ENCODE results near the gene STK32C.
"Not testable (repeated sequence)": the region's sequence is repeated elsewhere in the genome, so short reads cannot be mapped to it uniquely, and the experiment has no call there.

STK32C gene

DNA sequence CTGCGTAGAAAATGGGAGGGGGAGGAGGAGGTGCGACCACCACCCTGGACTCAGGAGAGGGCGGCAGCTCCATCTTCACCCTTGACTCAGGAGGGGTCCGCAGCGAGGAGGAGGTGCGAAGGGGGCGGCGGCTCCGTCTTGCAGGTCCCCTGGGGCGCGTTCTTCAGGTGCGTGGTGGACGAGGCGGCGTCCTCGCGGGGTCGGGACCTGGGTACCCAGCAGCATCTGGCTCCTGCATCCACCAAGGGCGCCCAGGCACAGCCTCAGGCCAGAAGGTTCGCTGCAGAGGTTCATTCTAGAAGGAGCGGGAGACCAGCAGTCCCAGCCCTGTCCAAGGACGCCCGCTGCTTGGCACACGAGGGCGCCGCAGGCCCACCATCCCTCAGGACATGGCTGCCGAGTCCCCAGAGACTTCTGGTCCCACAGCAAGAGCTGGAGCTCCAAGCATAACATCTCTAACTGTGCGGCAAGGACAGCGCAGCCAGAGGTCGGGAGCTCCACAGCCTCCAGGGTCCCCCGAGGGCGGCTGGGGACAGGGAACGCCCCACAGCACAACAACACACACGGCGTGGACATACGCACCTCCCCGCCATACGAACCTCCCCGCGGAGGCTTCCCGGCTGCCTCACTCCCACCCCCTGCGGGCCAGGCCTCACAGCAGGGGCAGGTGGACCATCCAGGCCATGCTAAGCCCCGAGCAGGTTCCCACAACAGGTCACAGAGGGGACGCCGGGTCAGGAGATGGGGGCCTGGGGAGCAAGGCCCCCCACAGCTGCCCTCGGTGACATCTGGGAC is 137.8 kb downstream of the STK32C start:
- DNase-seq (ENCODE audit: low read depth, low spot score) = no peak

DNA sequence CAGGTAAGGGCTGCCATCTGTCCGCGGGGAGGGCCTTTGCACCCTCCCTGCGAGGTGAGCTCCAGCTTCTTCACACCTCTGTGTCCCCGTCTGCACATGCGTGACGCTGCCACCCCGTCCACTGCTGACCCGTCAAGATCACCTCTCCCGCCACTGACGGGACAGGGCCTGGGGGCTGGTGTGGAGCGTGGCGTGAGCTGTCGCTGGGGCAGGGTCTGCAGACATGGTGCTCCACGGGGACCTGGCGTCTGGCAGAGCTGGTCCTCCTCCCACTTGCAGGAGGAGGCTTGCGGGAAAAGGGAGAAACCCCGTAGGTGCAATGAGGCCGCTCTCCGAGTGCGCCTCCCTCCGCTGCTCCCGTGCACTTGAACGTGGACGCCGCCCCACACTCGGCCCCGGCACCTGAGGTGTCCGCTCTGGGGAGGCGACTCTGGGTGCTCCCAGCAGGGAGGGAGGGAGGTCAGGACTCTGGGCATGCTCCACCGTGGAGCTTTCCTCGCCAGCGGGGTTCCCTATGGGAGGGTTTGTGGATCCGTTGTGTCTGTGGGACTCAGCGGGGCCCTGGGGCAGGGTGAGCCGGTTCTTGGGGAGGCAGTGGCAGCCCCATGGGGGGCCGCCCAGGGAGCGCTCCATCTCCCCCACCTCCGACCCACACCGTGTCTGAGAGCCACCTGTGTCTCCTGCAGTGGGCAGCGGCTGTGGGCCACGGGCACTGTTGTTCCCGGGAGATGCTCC is 138.6 kb downstream of the STK32C start:
- no peak for DNase-seq (ENCODE audit: low read depth, low spot score)

DNA sequence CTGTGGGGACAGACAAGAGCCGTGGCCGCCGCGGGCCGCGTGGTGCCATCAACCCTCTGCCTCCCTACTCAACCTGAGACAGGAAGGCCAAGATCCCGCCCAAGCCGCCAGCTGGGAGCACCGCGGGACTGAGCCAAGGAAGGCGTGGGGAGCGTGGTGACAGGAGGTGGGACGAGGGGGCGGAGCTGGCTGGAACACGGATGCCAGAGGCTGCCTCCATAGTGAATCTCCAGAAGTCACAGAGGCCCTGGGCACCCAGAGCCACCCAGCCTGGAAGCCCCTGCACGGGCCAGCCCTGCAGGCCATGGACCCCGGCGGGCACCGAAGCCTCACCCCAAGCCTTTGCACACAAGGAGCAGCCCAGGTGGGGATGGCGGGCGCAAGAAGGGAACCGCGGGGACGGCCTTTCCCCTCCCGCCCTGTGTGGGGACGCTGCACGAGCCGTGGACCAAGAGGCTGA is 139.1 kb downstream of the STK32C start:
- DNase-seq (ENCODE audit: low read depth, low spot score) = no peak

DNA sequence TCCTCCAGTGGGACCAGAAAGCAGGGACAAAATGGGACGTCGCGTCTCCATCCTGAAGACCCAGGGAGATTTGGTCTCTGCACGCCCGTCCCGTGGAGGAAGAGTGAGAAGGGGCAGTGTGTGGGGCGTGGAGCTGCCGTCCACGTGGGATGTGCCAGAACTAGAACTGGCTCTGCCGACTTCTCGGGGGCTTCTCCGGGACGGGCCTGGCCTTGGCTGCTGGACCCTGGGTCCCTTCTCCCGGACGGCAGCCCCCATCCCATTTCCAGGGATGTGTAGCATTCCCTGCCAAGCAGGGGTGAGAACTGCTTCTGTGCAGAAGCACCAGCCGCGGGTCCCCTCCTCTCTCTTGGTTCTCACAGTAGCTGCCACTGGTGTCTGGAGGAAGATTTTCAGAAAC is 139.8 kb downstream of the STK32C start:
- no peak for DNase-seq (ENCODE audit: low read depth, low spot score)

DNA sequence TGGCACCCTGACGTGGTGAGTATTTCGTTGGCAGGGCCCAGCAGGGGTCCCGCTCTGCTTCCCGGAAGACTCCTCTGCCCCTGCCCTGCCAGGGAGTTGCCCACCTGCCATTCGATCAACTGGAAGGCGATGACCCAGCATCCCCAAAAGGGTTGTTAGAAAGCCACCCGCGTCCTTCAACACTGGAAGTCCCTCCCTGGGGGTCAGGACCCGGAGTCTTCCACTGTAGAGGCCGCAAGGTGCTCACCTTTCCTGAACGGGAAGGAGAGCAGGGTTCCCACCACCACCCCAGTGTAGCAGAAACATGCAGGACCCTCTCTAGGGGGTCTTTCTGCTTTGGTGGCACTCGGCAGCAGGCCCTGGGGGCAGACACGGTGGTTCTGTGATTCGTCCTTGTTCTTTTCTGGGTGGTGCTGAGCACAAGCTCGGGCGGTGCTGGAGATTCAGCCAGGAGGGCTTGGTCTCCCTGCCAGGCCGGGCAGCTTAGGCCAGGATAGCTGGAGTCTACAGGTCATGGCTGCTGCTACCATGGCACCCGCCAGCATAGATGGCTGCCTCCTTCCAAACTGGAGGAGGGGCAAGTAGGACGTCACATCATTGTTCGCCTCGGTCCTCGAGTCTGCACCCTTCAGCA is 140.6 kb downstream of the STK32C start:
- DNase-seq (ENCODE audit: low read depth, low spot score) = no peak

DNA sequence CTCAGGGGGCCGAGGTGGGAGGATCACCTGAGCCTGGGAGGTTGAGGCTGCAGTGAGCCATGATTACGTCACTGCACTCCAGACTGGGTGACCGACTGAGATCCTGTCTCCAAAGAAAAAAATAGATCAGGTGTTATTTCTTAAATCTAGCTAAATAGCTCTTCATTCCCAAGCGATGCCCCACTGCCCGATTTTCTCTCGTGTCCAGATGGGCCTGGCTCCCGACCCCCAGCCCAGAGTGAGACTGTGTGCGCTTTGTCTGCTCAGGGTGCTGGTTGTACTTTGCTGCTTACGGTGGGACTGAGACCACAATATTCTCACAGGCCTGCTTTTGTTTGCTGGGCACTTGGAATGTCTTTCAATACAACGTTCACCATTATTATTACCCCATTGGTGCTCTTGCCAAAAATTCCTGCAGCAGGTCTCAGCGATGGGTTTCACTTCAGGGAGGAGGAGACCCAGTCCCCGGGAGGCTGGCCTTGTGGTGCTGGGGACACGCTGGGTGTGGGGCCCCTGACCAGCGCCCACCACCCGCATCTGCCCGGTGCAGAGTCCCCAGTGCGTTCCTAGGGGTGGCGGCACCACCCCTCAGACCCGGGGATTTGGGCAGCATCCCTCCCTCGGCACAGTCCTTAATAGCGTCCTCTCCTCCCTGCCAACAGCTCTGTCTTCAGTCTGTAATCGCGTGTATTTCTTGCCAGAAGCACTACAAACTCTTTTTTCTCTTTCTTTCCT is 141.4 kb downstream of the STK32C start:
- no peak for DNase-seq (ENCODE audit: low read depth, low spot score)

DNA sequence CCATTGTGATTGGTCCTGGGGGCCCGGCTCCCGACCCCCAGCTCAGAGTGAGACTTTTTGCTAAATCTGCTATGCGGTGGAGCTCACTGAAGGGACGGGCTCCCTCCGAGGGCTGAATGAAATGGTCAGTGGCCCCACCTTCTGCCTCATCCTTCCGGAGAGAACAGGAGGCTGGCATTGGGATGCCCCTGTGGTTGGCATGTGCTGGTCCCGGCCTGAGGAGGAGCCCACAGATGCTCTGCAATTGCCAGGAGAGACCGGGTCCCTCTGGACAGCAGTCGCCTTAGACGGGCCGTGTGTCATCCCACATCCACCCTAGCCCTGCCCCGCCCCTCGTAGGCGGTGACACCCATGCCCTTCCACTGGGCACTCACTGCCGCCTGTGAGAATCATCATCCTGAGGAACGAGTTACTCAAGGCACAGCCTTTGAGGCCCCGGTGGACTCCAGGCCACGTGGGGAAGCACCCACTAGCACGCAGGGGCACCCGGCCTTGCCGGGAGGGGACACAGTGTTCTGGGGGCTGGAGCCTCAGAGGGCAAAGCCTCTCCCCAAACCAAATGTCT is 142.3 kb downstream of the STK32C start:
- DNase-seq (ENCODE audit: low read depth, low spot score) = no peak

DNA sequence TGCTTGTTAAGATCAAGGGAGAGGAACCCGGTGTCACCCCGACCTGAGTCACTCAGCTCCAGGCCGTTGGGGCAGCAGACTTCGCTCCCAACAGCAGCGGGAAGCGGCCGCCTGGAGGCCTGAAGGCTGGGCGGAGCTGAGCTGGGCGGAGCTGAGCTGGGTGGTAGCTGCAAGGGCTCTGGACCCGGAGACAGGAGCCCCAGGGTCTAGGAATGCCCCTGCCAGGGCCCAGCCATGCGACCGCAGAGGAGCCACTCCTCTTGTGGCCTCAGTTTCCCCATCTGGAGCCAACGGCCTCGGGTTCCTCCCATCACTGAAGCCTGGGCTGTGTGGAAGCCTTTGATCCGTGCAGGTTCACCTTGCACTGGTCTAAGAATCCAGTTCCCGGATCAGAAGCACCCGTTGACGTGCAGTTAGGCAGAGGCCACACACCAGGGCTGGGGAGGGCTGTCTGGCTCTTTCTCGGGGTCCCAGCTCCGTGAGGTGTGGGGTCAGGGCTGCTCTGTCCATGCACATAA is 142.9 kb downstream of the STK32C start:
- no peak for DNase-seq (ENCODE audit: low read depth, low spot score)

DNA sequence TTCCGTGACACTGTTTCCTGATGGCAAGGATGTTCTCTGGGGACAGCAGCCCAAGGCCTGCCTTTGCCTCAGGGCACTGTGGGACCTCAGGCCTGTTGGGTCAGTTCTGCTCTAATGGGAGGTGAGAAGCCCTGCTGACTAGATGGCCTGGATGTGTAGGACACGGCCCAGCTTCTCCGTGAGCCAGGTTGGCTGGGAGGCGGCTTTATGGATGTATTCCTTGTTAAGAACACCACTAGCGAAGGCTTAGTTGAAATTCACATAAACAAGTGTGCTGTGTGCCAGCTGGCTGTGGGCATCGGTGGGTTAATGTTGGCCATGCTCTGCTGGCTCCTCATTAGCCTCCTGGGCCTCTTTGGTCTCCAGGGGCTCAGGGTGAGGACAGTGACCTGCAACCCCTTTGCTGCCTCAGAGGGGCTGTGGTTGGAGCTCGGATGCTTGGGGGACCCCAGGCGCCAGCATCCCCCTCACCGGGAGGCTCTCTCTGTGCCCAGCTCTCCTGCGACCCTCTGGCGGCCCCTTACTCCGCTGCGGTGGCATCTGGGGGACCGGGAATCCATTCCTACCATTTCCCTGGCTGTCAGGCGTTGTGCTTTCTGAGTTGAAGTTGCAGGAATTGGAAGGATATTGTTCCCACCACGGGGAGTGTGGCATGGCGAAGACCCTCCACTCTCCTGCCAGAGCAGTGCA is 143.8 kb downstream of the STK32C start:
- no peak for DNase-seq (ENCODE audit: low read depth, low spot score)

DNA sequence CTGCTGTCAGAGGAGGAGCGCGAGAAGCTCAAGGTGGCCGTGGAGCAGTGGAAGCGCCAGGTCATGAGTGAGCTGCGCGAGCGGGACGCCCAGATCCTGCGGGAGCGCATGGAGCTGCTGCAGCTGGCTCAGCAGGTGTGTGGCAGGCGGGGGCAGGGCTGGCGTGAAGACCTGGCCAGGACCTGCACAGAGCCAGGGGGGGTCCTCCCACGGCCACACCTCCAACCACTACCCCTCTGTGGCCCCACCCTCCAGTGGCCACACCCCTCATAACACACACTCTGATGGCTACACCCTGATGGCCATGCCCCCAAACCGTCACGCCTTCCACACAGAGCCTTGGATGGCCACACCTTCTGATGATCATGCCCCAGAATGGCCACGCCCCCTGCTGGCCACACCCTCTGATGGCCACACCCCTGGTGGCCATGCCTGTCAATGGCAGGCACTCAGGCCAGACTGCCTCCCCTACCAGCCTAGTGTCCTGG is 144.4 kb downstream of the STK32C start:
- peak; percentile 59 for DNase-seq (ENCODE audit: low read depth, low spot score)

DNA sequence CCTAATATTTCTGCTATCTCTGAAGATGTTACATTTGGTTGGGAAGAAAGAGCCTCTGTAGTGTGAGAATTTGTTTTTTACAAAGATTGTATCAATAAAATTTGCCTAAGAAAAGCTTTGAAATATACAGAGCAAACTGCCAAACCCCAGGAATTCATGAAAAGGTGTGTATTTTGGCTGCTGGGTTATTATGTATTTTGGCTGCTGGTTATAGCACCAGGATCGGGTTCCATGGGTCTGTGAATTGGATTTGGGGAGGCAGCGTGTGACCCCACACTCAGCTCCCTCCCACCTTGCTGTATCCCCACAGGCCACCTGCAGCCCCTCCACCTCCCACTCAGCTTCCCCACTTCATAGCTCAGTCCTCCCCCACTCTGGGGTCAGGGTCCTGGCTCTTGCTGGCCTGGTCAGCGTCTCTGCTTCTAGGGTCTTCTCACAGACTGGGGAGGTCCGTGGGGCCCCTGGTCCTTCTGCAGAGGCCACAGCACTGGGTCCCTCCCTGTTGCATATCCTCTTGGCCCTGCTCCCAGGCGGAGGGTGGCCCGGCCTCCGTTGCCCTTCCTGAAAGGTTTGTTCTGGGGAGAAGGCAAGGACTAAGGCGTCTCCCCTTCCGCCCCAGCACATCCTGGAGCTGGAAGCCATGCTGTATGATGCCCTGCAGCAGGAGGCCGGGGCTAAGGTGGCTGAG is 145.0 kb downstream of the STK32C start:
- DNase-seq (ENCODE audit: low read depth, low spot score) = no peak

DNA sequence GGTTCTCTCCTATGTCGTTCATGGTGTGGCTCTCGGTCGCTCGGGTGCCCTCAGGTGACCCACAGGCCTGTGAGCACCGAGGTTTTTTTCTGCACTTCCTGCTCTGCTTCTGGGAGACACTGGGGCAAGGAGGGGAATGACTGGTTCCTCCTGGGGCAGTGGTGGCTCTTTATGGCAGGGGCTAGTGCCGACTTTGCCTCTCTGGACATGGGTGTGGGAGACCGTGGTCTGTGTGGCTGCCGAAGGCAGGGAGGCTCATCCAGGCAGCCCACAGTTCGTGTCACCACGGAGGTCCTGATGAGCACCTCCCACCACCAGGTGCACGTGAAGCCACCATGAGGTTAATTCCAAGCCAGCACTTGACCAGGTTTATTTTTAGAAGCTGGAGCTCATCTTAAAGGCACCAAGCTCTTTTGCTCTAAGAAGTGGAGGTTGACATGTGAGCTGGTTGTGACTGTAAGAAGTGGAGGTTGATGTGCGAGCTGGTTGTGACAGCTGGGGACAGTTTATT is 145.7 kb downstream of the STK32C start:
- no peak for DNase-seq (ENCODE audit: low read depth, low spot score)

DNA sequence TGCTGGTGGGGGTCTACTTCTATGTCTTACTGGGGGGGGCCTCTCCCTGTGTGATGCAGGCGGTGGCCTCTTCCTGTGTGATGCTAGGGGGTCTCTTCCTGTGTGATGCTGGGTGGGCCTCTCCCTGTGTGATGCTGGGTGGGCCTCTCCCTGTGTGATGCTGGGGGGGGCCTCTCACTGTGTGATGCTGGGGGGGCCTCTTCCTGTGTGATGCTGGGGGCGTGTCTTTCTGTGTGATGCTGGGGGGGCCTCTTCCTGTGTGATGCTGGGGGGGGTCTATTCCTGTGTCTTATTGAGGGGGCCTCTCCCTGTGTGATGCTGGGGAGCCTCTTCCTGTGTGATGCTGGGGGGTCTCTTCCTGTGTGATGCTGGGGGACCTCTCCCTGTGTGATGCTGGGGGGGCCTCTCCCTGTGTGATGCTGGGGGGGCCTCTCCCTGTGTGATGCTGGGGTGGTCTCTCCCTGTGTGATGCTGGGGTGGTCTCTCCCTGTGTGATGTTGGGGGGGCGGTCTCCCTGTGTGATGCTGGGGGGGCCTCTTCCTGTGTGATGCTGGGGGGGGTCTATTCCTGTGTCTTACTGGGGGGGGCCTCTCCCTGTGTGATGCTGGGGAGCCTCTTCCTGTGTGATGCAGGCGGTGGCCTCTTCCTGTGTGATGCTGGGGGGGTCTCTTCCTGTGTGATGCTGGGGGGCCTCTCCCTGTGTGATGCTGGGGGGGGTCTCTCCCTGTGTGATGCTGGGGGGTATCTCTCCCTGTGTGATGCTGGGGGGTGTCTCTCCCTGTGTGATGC is 146.7 kb downstream of the STK32C start:
- not testable (repeated sequence) for DNase-seq (ENCODE audit: low read depth, low spot score)

DNA sequence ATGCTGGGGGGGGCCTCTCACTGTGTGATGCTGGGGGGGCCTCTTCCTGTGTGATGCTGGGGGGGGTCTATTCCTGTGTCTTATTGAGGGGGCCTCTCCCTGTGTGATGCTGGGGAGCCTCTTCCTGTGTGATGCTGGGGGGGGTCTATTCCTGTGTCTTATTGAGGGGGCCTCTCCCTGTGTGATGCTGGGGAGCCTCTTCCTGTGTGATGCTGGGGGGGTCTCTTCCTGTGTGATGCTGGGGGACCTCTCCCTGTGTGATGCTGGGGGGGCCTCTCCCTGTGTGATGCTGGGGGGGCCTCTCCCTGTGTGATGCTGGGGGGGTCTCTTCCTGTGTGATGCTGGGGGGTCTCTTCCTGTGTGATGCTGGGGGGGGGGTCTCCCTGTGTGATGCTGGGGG is 147.5 kb downstream of the STK32C start:
- not testable (repeated sequence) for DNase-seq (ENCODE audit: low read depth, low spot score)

DNA sequence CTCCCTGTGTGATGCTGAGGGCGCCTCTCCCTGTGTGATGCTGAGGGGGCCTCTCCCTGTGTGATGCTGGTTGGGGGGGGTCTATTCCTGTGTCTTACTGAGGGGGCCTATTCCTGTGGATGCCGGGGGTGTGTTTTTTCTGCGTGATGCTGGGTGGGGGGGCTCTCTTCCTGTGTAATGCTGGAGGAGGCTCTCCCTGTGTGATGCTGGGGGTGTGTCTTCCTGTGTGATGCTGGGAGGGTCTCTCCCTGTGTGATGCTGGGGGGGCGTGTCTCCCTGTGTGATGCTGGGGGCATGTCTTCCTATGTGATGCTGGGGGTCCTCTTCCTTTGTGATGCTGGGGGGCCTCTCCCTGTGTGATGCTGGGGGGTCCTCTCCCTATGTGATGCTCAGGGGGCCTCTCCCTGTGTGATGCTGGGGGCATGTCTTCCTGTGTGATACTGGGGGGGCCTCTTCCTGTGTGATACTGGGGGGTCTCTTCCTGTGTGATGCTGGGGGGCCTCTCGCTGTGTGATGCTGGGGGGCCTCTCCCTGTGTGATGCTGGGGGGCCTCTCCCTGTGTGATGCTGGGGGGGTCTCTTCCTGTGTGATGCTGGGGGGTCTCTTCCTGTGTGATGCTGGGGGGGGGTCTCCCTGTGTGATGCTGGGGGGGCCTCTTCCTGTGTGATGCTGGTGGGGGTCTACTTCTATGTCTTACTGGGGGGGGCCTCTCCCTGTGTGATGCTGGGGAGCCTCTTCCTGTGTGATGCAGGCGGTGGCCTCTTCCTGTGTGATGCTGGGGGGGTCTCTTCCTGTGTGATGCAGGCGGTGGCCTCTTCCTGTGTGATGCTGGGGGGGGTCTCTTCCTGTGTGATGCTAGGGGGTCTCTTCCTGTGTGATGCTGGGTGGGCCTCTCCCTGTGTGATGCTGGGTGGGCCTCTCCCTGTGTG is 148.2 kb downstream of the STK32C start:
- not testable (repeated sequence) for DNase-seq (ENCODE audit: low read depth, low spot score)

DNA sequence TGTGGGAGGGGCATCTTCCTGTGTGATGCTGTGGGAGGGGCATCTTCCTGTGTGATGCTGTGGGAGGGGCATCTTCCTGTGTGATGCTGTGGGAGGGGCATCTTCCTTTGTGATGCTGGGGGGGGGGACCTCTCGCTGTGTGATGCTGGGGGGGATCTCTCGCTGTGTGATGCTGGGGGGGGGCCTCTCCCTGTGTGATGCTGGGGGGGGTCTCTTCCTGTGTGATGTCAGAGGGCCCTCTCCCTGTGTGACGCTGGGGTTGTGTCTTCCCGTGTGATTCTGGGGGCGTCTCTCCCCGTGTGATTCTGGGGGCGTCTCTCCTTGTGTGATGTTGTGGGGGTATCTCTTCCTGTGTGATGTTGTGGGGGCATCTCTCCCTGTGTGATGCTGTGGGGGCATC is 148.9 kb downstream of the STK32C start:
- DNase-seq (ENCODE audit: low read depth, low spot score) = no peak

DNA sequence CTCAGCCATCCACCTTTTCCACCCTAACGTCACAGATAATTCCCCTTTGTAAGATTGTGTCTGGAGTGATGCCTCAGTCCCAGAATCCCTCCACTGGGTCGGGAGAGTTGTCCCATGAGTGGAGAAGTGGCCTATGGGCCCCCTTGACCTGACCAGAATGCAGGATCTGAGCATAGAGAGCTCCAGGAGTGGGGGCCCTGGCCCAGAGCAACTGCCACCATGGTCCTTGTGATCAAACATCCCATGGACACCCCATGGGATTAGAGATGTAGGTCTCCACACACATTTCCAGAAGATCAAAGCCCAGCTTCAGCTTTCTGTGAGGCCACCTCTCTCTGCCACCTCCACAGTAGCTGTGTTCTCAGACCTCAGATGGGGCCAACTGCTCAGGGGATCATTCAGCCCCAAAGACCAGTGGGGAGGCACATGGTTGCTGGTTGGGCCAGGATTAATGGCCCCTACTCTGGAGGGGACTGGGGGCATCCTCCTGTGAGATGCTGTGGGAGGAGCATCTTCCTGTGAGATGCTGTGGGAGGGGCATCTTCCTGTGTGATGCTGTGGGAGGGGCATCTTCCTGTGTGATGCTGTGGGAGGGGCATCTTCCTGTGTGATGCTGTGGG is 149.5 kb downstream of the STK32C start:
- no peak for DNase-seq (ENCODE audit: low read depth, low spot score)

All from iPS DF 19.7 (cell line).